Heart right ventricle (tissue), 16 donors: ENCODE measurements around the gene CUEDC1. TPM values are rescaled to one million over a fixed set of nuclear protein-coding genes. Genes with fewer than 3 reads are reported as not detected.
A peak's percentile ranks its signal among the peaks of the same experiment; 100 is the strongest.

Source experiments
- ATAC-seq, 8 donors: fragments of 200-7000 bp; cut with Tn5 transposase; one replicate each; pipeline ENCODE4 v1.9.1; 2020; ENCODE audit warnings: mild to moderate bottlenecking in 8 of 8, moderate library complexity in 8 of 8, moderate number of reproducible peaks in 1 of 8
- DNase-seq, 2 donors: peaks; one replicate each; pipeline ENCODE4 v3.0.0-alpha.2; 2020
- H3K27ac ChIP-seq, 10 donors: fragments of 200-600 bp; sonication (generic) in 2 of 10; one replicate each; pipeline versions ENCODE4 v1.5.0 to v1.8.0; 2020 to 2022; ENCODE audit warnings: mild to moderate bottlenecking in 3 of 10
- H3K27me3 ChIP-seq, 7 donors: fragments of 200-600 bp; one replicate each; pipeline ENCODE4 v1.8.0; 2021 to 2022; ENCODE audit warnings: mild to moderate bottlenecking in 2 of 7
- H3K36me3 ChIP-seq, 9 donors: fragments of 200-600 bp; sonication (generic) in 1 of 9; one replicate each; pipeline versions ENCODE4 v1.5.0 to v1.8.0; 2020 to 2022; ENCODE audit warnings: mild to moderate bottlenecking in 2 of 9
- H3K4me1 ChIP-seq, 9 donors: fragments of 200-600 bp; sonication (generic) in 1 of 9; one replicate each; pipeline versions ENCODE4 v1.5.0 to v1.8.0; 2020 to 2022; ENCODE audit warnings: mild to moderate bottlenecking in 4 of 9
- H3K4me3 ChIP-seq, 10 donors: fragments of 200-600 bp; sonication (generic) in 2 of 10; one replicate each; pipeline versions ENCODE4 v1.5.0 to v1.8.0; 2020 to 2022; ENCODE audit warnings: mild to moderate bottlenecking in 7 of 10, moderate library complexity in 2 of 10
- H3K9me3 ChIP-seq, 11 donors: fragments of 200-600 bp in 10 of 11; sonication (generic) in 2 of 11; one replicate each; pipeline versions ENCODE4 v1.5.0 to v1.8.0; 2013 to 2022; ENCODE audit warnings: mild to moderate bottlenecking in 2 of 11, control low read depth in 1 of 11, moderate library complexity in 1 of 11
- CTCF ChIP-seq, 9 donors: fragments of 200-600 bp; sonication (generic) in 2 of 9; IDR thresholded peaks; one replicate each; pipeline versions ENCODE4 v1.5.0 to v1.8.0; 2021 to 2022; ENCODE audit warnings: antibody characterized with exemption in 9 of 9, mild to moderate bottlenecking in 5 of 9, moderate library complexity in 1 of 9
- WGBS, 2 donors: extraction: QIAGEN DNeasy Blood & Tissue Kit; methylation state at CpG; one replicate each; pipeline ENCODE4 v1.1.7; 2013; ENCODE audit warnings: inconsistent platforms in 1 of 2; 5-methylcytosine and 5-hydroxymethylcytosine counted together
- intact Hi-C, 10 donors: fragments of 100-400 bp; cut with DNase I; formaldehyde crosslinking; loops; one replicate each; pipeline versions ENCODE4 v1.11.1 to v1.14.2; 2022
- polyA plus RNA-seq, 2 donors: library from polyadenylated mRNA; stranded (reverse); fragments of 200-250 nt; gene quantifications; one replicate each; pipeline ENCODE4 v1.2.3, GENCODE V29; 2013
- total RNA-seq, 10 donors: library from RNA; stranded (reverse); fragmentation: NEBNext Ultra II Directional in 3 of 10; extraction: Animal tissue kit (Norgen Biotek cat#: 25700) in 3 of 10; gene quantifications; one replicate each; pipeline versions ENCODE4 v1.2.1 to v1.2.4, GENCODE V29; 2021 to 2023
- donor health status: Arrhythmogenic right ventricular cardiomyopathy.
- donor health status: ischemic (EF 13 %, LVEDD 7.1; RV severe dilation, severe dysfunction).
- donor health status: healthy with polysubstance abuse.
- donor health status: DM: no; HTN: yes; CAD: no.
- donor health status: DM: no; HTN: no; CAD: no.
- donor health status: ischemic (EF 25% LVEDD 6.9; RV normal size, moderate dysfunction).
- donor health status: ischemic (EF 25% LVEDD 5.7; RV mildly dilated, moderate dysfunction).
- donor health status: healthy.
- donor health status: DM: yes; HTN: yes; CAD: no.
- donor health status: Ischemic cardiomyopathy.
- donor health status: ischemic (EF 35%, LVEDD 5.7; RV mildly dilated, moderate dysfunction).
- donor health status: nonischemic (EF 11% LVEDD 7.7; RV severe dilation, severe dysfunction).
- donor health status: DM: yes; HTN: yes; CAD: no.
- donor health status: PGD.
- donor health status: ischemic (EF 29% LVEDD 5.4; RV normal size, mild dysfunction).
- donor health status: nonischemic (EF 23%, LVEDD 6.1; RV moderate dilation, normal function).

The CUEDC1 gene
- total and polyA plus RNA-seq, 12 donors: 26.9 to 65.0 (median 45.4) TPM

GRCh38 chr17:57902117-57902799 lies 53.0 kb downstream of the CUEDC1 start:
- ATAC-seq (no peak), DNase-seq (no peak)
- no peak for TF ChIP-seq CTCF (IDR thresholded peaks at IDR 0.05)
- H3K4me1 ChIP-seq: peaks cover 37 to 92% (median 78%) of the 10 kb centered on the region in 9 donors
- no peaks in the 10 kb centered on the region for H3K27me3 ChIP-seq
- H3K27ac ChIP-seq: peak overlapping the region in 9 of 10 donors; percentile 71 to 90 (median 86)
- no peak overlapping the region for H3K4me3 ChIP-seq
- 74 to 82% methylated on average over 13 of the region's 13 CpGs for WGBS, 2 donors
- intact Hi-C loops: no loop called here
- no peaks in the 10 kb centered on the region for H3K36me3 ChIP-seq
- H3K9me3 ChIP-seq: no peaks in the 10 kb centered on the region

GRCh38 chr17:57900991-57901743 lies 54.0 kb downstream of the CUEDC1 start:
- H3K9me3 ChIP-seq: no peaks in the 10 kb centered on the region
- DNase-seq (no peak), ATAC-seq (no peak)
- no peaks in the 10 kb centered on the region for H3K27me3 ChIP-seq
- intact Hi-C loops: no loop called here
- 87 to 92% methylated on average over 6 of the region's 6 CpGs for WGBS, 2 donors
- TF ChIP-seq CTCF (IDR thresholded peaks at IDR 0.05): no peak
- peaks cover 0 to 5% (median 0%) of the 10 kb centered on the region in 9 donors for H3K36me3 ChIP-seq
- H3K27ac ChIP-seq: peak overlapping the region in 6 of 10 donors; percentile 26 to 96 (median 60)
- no peak overlapping the region for H3K4me3 ChIP-seq
- peaks cover 37 to 98% (median 84%) of the 10 kb centered on the region in 9 donors for H3K4me1 ChIP-seq

GRCh38 chr17:57899822-57900221 lies 55.4 kb downstream of the CUEDC1 start:
- peak overlapping the region; percentile 77 to 97 (median 90) for H3K27ac ChIP-seq
- 76 to 78% methylated on average over 4 of the region's 4 CpGs for WGBS, 2 donors
- peaks cover 0 to 5% (median 0%) of the 10 kb centered on the region in 9 donors for H3K36me3 ChIP-seq
- ATAC-seq (peak in 5 of 8 donors; percentile 12 to 28 (median 20)), DNase-seq (peak in 1 of 2 donors; percentile 44)
- no peaks in the 10 kb centered on the region for H3K9me3 ChIP-seq
- no peaks in the 10 kb centered on the region for H3K27me3 ChIP-seq
- TF ChIP-seq CTCF (IDR thresholded peaks at IDR 0.05): no peak
- H3K4me1 ChIP-seq: peaks cover 42 to 99% (median 83%) of the 10 kb centered on the region in 9 donors
- H3K4me3 ChIP-seq: no peak overlapping the region
- intact Hi-C loops: loop anchor here in 2 of 10 donors (5.0 to 10.0 kb wide), 2 partner anchors 37 to 55 kb away; partner anchors contain the start of gene CUEDC1 (in 1 of the 2)

GRCh38 chr17:57899391-57899790 lies 55.8 kb downstream of the CUEDC1 start:
- intact Hi-C loops: loop anchor here in 2 of 10 donors (5.0 to 10.0 kb wide), 2 partner anchors 38 to 55 kb away; partner anchors contain the start of gene CUEDC1 (in 1 of the 2)
- Histone ChIP-seq H3K36me3 (peaks cover 0 to 5% (median 0%) of the 10 kb centered on the region in 9 donors), H3K4me1 (peaks cover 42 to 99% (median 83%) of the 10 kb centered on the region in 9 donors), H3K4me3 (no peak overlapping the region), H3K27ac (peak overlapping the region; percentile 77 to 97 (median 90)), H3K27me3 (no peaks in the 10 kb centered on the region), H3K9me3 (no peaks in the 10 kb centered on the region)
- ATAC-seq: peak in 7 of 8 donors; percentile 4 to 28 (median 22)
- 37 to 45% methylated on average over 8 of the region's 8 CpGs for WGBS, 2 donors
- no peak for TF ChIP-seq CTCF (IDR thresholded peaks at IDR 0.05)
- no peak for DNase-seq
